Right renal cortex interstitium (tissue), 3 donors: ENCODE data around the gene MS4A2. TPM values are rescaled to one million over a fixed set of nuclear protein-coding genes. Genes with fewer than 3 reads are reported as not detected.
"Not testable (repeated sequence)": the region's sequence is repeated elsewhere in the genome, so short reads cannot be mapped to it uniquely, and the experiment has no call there.

Experiments
- DNase-seq, 3 donors: peaks; one replicate each; pipeline ENCODE4 v3.0.0-alpha.2; 2013; ENCODE audit warnings: low read depth in 3 of 3, low spot score in 2 of 3
- polyA plus RNA-seq, 3 donors: library from polyadenylated mRNA; unstranded; fragments of 120-200 nt; gene quantifications; one replicate each; pipeline ENCODE4 v1.2.1, GENCODE V29; 2013; ENCODE audit not compliant: insufficient read length in 3 of 3

Gene MS4A2
- polyA plus RNA-seq, 3 donors: not detected

DNA sequence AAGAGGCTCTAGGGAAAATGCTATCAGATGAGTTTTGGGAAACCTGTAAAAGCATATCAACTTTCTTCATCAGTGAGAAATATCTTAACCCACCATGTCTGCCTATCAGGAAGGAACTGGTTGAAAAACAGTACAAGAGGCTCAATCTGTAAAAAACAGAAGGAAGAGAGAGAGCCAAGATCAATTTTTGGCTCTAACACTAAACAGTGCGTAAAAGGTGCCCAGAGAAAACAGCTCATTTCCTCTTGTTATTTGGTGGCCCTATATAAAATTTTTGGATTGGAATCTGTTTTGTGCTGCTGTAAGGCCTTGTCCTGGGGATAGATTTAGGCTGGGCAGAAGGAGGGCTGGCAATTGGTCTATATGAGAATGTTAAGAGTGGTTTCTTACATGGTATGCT, 12.1 kb downstream of the MS4A2 start:
- DNase-seq: no peak

DNA sequence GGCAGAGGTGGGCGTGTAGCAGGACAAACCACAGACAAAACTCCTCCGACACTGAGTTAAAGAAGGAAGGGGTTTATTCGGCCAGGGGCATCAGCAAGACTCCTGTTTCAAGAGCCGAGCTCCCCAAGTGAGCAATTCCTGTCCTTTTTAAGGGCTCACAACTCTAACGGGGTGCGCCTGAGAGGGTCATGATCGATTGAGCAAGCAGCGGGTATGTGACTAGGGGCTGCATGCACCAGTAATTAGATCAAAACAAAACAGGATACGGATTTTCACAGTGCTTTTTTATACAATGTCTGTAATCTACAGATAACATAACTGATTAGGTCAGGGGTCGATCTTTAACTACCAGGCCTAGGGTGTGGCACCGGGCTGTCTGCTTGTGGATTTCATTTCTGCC, 12.9 kb downstream of the MS4A2 start:
- not testable (repeated sequence) for DNase-seq

DNA sequence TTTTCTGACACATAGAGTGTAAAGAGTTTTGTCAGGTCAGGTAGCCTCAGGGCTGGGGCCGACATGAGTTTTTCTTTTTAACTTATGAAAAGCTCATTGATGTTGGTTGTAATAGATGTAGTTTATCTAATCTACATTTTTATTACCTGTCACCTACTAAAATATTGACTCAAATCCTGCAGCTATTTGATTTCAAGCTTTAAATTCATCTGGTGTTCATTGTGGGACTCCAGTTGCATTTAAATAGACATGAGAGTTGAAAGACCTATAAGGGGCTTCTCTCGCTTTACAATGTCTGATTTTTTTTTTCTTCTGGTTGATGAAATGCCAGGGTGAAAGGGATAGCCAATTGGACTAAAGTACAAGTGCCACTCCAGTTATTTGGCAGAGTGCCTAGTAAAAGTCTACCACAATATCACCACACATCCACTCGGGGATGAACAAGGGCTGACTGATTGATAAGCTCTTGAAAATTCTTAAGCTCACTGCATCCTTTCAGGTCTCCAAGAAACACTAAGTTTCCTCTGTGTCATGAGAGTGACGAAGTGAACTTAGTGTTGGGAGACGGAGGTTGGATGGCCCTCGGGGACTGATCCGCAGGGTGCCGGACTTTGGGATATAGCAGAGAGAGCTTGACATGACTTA, 16.1 kb downstream of the MS4A2 start:
- DNase-seq: not testable (repeated sequence)

DNA sequence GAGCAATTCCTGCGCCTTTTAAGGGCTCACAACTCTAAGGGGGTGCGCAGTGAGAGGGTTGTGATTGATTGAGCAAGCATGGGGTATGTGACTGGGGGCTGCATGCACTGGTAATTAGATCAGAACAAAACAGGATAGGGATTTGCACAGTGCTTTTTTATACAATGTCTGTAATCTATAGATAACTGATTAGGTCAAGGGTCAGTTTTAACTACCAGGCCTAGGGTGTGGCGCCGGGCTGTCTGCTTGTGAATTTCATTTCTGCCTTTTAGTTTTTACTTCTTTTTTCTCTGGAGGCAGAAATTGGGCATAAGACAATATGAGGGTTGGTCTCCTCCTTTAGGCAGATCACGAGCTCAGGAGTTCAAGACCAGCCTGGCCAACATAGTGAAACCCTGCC, 20.2 kb downstream of the MS4A2 start:
- DNase-seq: not testable (repeated sequence)

DNA sequence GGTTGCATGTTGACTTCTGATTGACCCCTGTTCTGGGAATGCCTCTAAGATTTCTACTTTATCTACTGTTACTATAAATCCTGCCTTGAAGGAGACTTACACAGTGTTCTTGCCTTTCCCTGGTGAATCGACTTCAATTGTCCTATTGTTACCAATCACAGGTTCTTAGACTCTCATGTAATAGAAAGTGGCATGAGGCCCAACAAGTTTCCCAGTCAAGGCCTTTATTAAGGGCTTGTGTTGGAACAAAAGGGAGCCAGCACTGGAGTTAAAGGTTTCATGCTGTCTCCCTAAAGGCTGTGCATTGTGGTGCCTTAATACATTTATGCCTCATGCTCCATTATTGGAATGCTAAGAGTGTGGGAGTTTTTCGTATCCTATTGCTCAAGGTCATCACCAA, 23.3 kb downstream of the MS4A2 start:
- no peak for DNase-seq

DNA sequence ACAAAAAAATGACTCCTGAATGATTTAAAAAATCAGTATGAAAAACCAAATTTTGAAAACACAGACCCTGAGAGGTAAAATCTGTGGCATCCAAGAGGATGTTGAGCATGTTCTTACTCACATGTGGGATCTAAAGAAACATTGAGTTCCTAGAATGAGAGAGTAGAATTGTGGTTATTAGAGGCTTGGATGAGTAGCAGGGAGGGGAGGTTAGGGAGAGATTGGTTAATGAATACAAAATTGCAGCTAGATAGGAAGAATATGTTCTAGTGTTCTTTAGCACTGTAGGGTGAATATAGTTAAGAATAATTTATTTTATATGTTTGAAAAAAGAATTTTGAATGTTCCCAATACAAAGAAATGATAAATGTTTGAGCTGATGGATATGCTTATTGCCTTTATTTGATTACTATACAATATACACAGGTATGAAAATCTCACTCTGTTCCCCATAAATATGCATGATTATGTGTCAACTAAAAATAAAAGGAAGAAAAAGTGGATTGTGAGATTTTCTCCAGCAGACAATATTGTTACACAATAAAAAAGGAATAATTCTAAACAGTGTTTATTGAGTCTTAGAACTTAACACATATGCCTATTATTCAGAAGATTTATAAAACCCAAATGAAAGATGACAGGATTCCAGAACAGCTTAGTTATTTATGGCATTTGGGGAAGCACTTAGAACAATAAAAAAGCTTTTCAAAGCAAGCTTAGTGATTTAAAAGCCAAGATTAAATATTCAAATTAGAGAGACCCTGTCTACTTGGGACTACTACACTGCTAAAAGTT, 28.7 kb downstream of the MS4A2 start:
- DNase-seq: no peak

DNA sequence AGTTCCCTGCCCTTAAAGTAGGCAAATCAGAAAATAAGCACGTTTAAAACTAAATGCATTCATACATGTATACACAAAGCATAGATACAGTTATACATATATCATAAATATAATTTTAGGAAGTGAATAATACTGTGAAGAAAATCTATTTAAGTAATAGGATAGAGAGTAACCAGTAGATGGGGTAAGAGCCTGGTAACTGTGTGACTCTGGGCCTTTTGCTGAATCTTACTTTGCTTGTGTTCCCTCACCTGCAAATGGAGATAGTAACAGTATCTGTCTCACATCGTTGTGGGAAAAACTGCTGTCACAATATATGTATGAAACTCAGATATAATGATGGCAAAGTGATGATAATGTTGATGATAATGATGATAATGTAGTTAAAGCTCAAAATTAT, 29.9 kb downstream of the MS4A2 start:
- DNase-seq: no peak

DNA sequence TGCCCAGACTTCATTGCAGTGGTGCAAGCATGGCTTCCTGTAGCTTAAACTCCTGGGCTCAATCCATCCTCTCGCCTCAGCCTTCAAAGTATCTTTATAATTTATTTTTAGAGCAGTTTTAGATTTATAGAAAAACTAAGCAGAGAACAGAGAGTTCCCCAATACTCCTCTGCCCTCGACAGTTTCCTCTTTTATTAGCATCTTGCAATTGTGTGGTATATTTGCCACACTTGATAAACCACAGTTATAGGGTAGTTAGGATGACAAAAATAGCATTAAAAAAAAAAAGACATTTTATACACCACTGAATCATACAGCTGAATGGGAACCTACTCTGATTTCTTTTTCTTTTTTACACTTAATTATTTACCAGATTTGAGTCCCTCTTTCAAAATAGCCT, 31.2 kb downstream of the MS4A2 start:
- DNase-seq: no peak

DNA sequence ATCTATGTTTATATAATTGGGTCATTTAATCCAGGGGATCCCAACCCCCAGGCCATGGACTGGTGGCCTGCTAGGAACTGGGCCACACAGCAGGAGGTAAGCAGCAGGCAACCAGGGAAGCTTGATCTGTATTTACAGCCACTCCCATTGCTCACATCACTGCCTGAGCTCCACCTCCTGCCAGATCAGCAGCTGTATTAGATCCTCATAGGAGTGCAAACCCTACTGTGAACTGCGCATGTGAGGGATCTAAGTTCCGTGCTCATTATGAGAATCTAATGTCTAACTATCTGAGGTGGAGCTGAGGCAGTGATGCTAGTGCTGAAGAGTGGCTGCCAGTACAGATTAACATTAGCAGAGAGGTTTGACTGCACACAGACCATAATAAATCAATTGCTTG, 32.8 kb downstream of the MS4A2 start:
- no peak for DNase-seq

DNA sequence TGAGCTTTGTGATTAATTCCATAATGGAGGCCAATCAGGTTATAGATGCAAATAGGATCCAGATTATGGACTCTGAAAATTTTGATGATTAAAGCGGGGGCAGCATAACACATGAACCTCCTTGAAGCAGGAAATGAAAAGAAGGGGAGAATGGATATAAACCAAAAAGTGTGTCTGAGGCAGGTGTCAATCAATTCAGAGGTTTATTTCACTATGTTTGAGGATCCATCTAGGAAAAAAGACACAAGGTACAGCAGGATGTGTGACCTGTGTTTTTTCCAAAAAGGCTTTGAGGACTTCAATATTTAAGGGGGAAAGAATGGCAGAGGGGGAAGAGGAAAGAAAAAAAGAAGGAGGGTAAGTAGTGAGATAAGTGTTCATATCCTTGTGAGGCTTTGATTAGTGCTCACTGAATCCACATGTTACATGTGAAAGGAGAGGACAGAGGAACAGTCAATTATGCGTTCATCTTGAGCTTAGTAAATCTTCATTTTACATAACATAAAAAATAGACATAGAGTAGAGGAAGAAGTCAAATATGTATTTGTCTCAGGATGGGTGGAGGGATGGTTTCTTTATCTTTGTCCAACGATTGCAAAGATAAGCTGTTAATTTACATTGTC, 34.1 kb downstream of the MS4A2 start:
- no peak for DNase-seq

DNA sequence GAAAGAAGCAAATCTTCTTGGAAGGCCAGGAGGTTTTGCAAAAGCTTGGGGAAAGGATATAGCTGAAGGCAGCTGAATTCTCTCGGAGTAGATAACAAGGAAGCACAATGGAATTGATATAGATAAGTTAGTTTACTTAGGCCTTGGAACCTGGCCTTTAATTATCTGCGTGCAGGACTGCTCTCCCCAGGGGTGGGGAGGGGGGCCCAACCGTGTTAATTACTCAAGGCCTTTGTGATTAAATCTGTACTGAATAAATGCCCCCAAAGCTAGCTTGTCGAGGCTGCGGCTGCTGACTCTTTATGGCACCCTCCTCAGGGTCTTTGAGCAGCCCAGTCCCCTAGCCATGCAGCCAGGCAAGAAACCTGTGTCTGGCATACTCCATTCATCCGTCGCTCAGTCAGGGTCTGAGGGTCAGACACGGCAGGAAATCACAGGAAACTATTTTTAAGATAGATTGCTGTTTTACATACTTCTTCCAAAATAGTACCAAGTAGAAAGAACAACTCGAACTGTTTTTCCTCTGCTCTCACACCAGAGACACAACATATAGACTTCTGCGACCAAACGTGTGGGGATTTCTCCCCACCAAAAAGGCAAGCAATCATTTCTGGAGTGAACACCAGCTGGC, 36.5 kb downstream of the MS4A2 start:
- no peak for DNase-seq

DNA sequence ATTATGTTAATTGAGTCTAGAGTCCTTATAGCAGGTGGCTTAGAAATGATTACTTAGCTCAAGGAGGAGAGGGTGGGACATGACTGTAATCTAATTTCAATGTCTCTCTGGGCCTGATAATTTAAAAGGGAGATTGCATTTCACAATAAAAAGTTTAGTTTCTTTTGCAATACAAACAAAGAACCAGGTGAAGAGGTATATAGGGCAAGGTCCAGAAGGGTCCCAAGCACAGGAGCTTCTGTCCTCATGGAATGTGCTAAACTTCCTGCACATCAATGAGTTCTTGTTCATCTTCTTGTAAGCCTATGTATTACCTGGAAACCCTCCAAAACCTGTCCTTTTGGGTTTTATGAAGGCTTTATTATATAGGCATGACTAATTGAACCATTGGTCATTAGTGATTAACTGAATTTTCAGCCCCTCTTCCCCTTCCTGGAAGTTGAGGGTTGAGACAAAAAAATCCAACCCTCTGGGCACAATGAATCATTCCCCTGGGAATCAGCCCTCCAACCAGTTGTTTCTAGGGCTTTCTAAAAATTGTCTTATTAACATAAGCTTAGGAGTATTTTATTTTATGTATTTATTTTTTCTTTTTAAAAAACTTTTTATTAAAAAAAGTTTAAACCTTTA, 37.6 kb downstream of the MS4A2 start:
- DNase-seq: no peak

DNA sequence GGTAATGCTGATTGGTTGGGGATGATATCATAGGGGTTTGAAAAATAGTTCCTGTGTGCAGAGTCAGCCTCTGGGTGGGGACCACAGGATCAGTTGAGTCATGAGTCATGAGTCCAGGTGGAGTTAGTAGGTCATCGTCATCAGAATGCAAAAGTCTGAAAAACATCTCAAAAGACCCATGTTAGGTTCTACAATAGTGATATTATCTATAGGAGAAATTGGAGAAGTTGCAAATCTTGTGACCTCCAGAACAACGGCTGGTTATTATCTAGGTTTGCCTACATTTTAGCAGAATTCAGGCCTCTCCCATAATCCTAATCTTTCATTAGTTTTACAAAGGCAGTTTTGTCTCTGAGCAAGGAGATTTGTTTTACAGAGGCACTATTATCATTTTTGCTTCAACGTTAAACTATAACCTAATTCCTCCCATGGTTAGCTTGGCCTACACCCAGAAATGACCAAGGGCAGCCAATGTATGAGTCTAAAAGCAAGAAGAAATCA, 38.9 kb downstream of the MS4A2 start:
- no peak for DNase-seq

DNA sequence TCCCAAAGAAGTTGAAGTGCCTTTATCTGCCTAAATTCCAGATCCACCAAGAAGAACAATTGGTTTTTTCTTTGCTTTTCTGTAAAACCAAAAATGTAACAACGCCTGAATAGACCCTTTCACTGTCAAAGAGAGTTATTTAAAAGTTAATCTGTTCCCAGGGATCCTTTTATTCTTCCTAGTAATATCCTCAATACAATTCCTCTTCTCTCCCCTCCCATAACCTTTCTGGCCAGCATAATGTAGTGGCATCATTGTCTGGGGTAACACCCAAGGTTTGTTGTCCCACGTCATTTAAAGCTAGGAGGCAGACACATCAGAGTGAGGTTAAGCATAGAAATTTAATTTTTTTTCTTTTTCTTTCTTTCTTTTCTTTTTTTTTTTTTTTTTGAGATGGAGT, 39.9 kb downstream of the MS4A2 start:
- DNase-seq: no peak

DNA sequence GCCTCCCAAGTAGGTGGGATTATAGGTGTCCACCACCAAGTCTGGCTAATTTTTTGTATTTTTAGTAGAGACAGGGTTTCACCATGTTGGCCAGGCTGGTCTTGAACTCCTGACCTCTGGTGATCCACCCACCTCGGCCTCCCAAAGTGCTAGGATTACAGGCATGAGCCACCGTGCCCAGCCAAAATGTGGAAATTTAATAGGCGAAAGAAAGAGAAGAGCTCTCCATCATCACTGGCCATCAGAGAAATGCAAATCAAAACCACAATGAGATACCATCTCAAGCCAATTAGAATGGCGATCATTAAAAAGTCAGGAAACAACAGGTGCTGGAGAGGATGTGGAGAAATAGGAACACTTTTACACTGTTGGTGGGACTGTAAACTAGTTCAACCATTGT, 40.4 kb downstream of the MS4A2 start:
- DNase-seq: not testable (repeated sequence)

DNA sequence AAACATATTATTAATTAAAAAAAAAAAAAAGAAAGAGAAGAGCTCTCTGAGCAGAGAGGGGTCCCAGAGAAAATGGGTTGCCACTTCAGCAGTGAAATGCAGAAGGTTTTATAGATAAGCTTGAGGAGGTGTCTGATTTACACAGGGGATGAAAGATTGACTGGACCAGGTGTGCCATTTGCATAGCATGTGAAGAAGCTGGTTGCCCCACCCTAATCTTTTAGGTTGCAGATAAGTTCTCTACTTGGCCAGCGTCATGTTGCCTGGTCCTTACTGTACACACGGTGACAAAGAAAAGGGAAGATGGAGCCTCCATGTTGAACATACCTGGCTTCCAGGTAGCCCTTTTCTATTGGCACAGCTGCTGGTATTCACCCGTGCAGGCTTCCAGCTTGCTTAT, 41.4 kb downstream of the MS4A2 start:
- no peak for DNase-seq

DNA sequence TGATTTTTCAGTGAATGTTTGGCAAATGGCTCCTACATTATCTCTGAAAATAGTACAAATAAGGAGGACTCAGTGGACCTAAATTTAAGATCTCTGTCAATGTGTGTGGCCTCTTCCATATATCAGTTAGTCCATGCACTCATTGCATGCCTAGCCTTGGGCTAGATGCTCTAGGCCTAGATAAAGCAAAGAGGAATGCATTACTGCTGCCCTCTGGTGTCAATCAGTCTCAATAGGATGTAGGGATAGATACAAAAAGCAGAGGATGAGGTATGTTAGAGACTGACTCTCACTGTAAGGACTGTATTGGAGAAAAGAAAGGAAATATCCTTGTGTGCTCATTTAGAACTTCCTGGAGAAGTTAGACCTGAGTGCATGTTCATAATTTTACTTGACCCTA, 42.0 kb downstream of the MS4A2 start:
- DNase-seq: no peak

DNA sequence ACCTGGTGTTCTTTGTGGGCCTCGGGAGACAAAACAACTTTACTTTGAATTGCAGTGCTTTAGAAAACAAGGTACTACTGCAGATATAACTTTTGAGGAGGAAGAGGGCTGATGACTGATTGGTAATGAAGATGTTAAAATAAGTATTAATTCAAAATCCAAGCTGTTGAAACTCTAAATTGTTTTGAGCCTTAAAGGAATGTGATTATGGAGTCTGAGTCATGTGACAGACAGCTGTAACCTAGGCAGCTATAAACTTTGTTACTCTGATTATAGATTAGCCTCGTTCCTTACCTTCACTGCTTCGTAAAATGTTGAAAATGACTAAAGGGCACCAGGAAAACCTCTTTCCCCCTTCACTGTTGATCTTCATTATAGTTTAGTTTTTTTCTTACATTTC, 43.4 kb downstream of the MS4A2 start:
- no peak for DNase-seq

DNA sequence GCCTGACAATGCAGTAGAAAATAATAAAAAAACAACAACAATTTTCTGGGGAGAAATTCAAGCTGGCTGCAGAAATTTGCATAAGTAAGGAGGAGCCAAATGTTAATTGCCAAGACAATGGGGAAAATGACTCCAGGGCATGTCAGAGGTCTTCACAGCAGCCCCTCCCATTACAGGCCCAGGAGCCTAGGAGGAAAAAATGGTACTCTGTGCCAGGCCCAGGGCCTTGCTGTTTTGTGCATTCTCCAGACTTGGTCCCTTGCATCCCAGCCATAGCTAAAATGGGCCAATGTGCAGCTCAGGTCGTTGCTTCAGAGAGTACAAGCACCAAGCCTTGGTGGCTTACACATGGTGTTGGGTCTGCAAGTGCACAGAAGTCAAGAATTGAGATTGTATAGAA, 45.5 kb downstream of the MS4A2 start:
- DNase-seq: no peak

DNA sequence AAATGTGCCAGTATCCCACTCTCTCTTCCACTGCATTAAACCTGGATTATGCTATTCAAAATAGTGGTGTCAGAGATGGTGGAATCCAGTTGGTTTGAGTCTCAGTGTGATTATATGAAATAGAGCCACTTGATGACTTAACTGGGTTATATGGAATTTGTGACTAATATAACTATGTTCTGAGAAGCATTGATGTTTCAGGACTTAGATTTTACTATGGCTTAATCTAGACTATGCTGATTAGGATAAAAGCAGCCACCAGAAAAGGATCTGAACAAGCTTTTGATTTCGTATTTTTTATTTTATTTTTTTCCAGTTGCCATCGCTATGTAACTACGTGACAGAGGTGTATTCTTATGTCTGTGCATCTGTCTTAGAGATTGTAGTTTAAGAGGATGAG, 55.3 kb downstream of the MS4A2 start:
- DNase-seq: no peak

DNA sequence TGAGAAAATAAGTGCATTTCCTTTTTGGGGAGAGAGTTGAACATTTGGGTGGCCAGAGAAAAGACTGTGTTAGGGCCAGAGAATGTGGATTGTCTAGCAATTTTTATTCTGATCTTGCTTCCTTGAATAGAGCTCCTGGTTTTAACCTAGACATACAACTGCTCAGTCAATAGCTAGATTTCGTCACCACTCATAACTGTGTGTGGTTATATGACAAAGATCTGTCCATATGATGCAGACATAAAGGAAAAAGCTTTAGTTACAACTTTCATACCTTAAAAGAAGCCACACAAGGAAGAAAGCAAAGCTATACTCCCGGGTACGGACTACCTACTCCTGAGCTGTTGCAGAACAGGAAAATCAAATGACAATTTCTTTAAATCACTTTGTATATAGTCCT, 57.2 kb downstream of the MS4A2 start:
- DNase-seq: no peak
